Embryonic facial prominence (tissue), 1 donor: ENCODE data around the gene SMIM24.
"Not testable (repeated sequence)": the region's sequence is repeated elsewhere in the genome, so short reads cannot be mapped to it uniquely, and the experiment has no call there.

Experiments used
- DNase-seq: peaks from one replicate; pipeline ENCODE4 v3.0.0-alpha.2; 2016; ENCODE audit errors: extremely low spot score

SMIM24 gene

GRCh38 chr19:3514930-3515329 is 34.6 kb upstream of the SMIM24 start:
- DNase-seq: no peak

GRCh38 chr19:3513229-3514140 is 33.2 kb upstream of the SMIM24 start:
- no peak for DNase-seq

GRCh38 chr19:3512562-3513228 is 32.4 kb upstream of the SMIM24 start:
- DNase-seq: no peak

DNA sequence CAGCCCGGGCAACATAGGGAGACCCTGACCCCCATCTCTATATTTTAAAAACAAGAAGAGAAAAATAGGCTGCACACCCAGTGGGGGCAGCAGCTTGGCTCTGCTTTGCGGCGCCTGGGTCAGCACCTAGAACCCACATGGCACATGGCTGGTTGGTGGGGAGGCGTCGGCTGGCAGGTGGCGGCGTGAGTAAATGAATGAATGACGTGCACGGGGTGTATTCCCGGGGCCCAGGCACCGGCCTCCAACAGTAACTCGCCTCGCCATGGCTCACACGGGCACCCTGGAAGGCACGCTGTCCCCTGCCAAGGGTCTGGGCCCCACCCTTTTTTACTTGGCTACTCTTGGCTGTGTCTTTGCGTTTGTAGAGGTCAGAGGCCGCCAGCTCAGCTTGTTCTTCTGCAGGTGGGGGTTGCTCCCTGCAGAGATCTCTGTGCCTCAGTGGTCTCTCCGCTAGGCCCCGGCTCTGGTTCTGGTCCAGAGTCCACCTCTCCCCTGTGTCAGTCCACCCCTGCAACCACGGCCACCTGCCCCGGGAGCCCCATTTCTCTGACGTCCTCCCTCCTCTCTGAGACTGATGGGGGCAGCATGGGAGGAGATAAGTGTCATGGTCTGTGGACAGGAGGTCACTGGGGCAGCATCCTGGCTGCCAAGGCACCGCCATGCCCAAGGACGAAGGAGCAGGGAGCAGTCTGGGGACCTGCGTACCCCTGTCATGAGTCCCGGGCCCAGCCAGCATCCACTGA is 31.4 kb upstream of the SMIM24 start:
- DNase-seq: no peak

GRCh38 chr19:3510727-3511126 is 30.4 kb upstream of the SMIM24 start:
- DNase-seq: no peak

- no peak for DNase-seq
These were observed 29.3 kb upstream of the SMIM24 start for GRCh38 chr19:3509566-3509989.

DNA sequence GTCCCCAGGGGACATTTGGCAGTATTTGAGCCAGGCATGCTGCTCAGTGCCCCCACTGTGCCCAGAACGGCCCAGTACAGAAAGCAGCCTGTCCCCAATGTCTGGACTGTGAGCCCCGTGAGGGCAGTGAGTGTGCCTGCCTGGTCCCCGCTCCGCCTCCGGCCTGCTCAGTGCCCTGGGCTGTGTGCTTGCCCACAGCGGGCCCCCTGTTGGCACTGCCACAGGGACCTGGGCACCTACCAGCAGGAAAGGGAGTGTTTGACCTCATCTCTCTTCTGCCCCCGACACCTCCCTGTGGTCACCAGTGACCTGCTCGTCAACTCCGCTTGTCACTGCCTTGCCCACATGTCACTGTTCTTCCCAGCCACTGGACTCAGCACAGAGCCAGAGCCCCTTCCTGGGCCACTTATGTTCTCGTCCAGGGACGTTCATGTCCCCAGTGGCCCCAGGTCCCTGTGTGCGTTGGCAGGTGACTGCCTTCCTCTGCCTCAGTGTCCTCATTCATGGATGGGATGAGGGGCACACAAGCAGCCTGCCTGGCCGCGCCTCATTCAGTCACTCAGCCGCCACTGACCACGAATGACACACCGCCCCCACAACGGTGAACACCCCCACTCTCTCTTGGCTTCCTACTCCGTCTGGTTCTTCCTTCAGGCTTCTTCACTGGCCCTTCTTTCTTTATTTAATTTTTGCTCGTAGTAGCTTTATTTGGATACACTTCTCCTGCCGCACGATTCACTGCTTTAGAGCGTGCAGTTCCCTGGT is 28.6 kb upstream of the SMIM24 start:
- no peak for DNase-seq

DNA sequence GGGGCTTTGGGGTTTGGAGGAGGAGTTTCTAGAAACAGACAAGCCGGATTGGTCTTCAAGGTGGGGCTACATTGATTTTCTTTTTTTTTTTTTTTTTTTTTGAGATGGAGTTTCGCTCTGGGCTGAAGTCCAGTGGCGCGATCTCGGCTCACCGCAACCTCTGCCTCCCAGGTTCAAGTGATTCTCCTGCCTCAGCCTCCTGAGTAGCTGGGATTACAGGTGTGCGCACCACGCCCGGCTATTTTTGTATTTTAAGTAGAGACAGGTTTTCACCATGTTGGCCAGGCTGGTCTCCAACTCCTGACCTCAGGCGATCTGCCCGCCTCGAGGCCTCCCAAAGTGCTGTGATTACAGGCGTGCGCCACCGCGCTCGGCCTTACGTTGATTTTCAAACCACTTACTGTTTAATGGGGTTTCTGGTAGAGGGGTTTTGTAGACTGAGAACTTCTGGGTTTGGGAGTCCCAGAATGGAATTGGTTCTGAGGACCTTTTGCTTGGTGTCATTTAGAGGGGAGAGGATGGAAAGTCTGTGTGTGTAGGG is 27.9 kb upstream of the SMIM24 start:
- DNase-seq: not testable (repeated sequence)

- DNase-seq: no peak
These were observed 27.2 kb upstream of the SMIM24 start for GRCh38 chr19:3507371-3508120.

DNA sequence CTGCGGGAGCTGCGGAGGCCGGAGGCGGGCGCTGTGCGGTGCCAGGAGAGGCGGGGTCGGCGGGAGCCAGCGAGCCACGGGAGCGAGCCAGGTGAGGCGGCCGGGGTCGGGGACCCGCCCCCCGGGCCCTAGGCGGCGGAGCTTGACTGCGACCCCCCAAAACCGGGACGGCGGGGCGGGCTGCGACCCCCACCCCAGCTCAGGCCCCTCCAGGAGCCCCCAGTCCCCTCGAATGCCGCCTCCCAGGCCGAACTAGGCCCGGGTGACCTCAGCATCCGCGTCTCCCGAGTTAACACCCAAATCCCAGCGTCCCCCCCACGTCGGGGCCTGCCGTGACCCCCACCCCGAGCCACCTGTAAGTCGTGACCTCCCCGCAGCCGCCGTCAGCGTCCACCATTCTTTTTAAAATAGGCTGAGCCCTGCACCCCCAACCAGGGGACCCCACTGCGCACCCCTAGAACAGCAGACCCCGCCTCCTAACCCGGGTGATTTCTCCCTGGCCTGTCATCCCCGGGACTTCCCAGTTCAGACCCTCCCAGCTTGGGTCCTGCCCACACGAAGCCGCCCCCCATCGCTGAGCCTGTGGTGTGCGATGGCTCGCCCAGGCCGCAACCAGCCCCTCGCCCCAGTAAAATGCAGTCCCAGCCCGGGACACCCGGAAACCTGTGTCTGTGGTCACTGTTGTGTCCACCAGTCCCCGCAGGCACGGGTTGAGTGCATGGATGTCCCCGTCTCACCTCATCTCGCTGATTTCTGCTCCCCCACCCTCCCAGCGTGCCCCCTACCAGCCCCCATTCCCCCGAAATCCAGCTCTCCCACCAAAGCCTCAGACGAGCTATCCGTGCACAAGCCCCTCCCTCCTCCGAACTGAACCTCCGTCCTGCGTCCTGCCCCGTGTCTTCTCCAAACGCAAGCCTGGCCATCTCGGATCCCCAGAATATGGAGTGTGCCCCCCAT is 26.3 kb upstream of the SMIM24 start:
- no peak for DNase-seq

- DNase-seq: peak; percentile 95
These were observed 25.5 kb upstream of the SMIM24 start, which contains the start of gene FZR1 for GRCh38 chr19:3505598-3506383. Gene FZR1, plus strand, starts transcription at chr19:3506311. Its CDS starts 16,679 bp downstream, at chr19:3522990.

DNA sequence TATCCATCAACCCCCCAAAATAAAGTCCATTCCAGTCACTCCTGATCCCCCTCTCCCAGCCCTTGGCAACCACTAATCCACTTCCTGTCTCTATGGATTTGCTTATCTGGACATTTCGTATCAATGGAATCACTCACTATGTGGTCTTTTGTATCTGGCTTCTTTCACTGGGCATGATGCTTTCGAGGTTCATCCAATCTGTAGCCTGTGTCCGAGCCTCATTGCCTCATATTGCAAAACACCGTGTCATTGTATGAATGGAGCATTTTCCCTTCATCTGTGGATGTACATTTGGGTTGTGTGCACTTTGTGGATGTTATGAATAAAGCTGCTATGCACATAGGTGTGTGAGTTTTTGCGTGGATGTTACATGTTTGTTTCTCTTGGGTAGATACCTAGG is 24.4 kb upstream of the SMIM24 start:
- no peak for DNase-seq

DNA sequence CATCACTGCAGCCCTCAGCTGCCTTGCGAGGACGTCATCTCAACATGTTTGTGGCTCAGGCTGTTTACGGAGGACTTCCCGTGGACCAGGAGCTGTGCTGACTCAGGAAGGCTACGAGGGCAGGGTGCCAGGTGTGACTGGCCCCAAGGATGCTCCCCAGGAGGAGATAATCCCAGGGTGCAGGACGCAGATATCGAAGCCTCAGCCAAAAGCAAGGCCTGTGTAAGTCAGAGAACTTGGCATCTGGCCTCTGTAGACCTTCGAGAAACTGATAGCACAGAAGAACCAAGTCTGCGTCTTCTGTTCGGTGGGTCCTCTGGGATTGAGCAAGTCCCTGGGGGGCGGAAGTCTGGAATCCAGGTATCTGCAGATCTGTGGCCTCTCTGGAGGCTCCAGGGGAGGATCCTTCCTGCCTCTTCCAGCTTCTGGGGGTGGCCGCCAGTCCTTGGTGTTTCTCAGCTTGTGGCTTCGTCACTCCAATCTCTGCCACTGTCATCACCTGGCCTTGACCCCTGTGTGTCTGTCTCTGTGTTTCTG is 22.8 kb upstream of the SMIM24 start:
- no peak for DNase-seq

GRCh38 chr19:3501780-3502179 is 21.5 kb upstream of the SMIM24 start:
- DNase-seq: no peak

GRCh38 chr19:3500429-3501101 is 20.2 kb upstream of the SMIM24 start, which contains the start of gene DOHH:
Gene DOHH, minus strand, starts transcription at chr19:3500674. Its CDS starts 3,860 bp downstream, at chr19:3496814.
- peak; percentile 94 for DNase-seq

GRCh38 chr19:3499738-3500428 is 19.6 kb upstream of the SMIM24 start:
- no peak for DNase-seq
